Mucosa of rectum (tissue), 2 donors: Measurements from ENCODE around the gene RAB11A.
A peak's percentile ranks its signal among the peaks of the same experiment; 100 is the strongest.
"Not testable (repeated sequence)": the region's sequence is repeated elsewhere in the genome, so short reads cannot be mapped to it uniquely, and the experiment has no call there.

Experiments used
- H3K27ac ChIP-seq, 2 donors: one replicate each; pipeline ENCODE4 v1.7.0; 2013; ENCODE audit warnings: inconsistent platforms in 2 of 2, low read depth in 2 of 2, low read length in 2 of 2
- H3K27me3 ChIP-seq, 2 donors: one replicate each; pipeline ENCODE4 v1.7.0; 2013; ENCODE audit warnings: low read length in 2 of 2; ENCODE audit not compliant: control insufficient read depth in 2 of 2, insufficient read depth in 2 of 2
- H3K36me3 ChIP-seq, 2 donors: one replicate each; pipeline ENCODE4 v1.7.0; 2013; ENCODE audit warnings: low read length in 2 of 2; ENCODE audit not compliant: control insufficient read depth in 2 of 2, insufficient read depth in 2 of 2
- H3K4me1 ChIP-seq, 2 donors: one replicate each; pipeline ENCODE4 v1.7.0; 2013; ENCODE audit warnings: low read length in 2 of 2, mild to moderate bottlenecking in 1 of 2; ENCODE audit not compliant: control insufficient read depth in 2 of 2, insufficient read depth in 2 of 2
- H3K4me3 ChIP-seq, 2 donors: one replicate each; pipeline ENCODE4 v1.7.0; 2013; ENCODE audit warnings: low read length in 2 of 2
- H3K9ac ChIP-seq, 2 donors: one replicate each; pipeline ENCODE4 v1.7.0; 2013; ENCODE audit warnings: low read length in 2 of 2, low read depth in 1 of 2, mild to moderate bottlenecking in 1 of 2
- H3K9me3 ChIP-seq, 2 donors: one replicate each; pipeline ENCODE4 v1.7.0; 2013; ENCODE audit warnings: low read length in 2 of 2; ENCODE audit not compliant: control insufficient read depth in 2 of 2
- donor health status: healthy.
- donor health status: Normal muscosa, but diverticular disease.

Gene RAB11A

GRCh38 chr15:65841121-65841930, 28.0 kb upstream of the RAB11A start:
- Histone ChIP-seq H3K36me3 (no peaks in the 10 kb centered on the region), H3K9ac (no peak overlapping the region), H3K4me1 (no peaks in the 10 kb centered on the region), H3K27me3 (no peaks in the 10 kb centered on the region), H3K4me3 (no peak overlapping the region), H3K27ac (no peak overlapping the region), H3K9me3 (no peaks in the 10 kb centered on the region)

- no peak overlapping the region for H3K4me3 ChIP-seq
- H3K27ac ChIP-seq, result no peak overlapping the region
- peaks cover 0 to 5% of the 10 kb centered on the region in 2 donors for H3K4me1 ChIP-seq
- H3K9ac ChIP-seq, result no peak overlapping the region
- H3K9me3 ChIP-seq, result no peaks in the 10 kb centered on the region
- H3K27me3 ChIP-seq, result no peaks in the 10 kb centered on the region
- H3K36me3 ChIP-seq, result no peaks in the 10 kb centered on the region
Measured at GRCh38 chr15:65845826-65846519, 23.3 kb upstream of the RAB11A start.

GRCh38 chr15:65847989-65848388, 21.3 kb upstream of the RAB11A start:
- no peaks in the 10 kb centered on the region for H3K27me3 ChIP-seq
- H3K9me3 ChIP-seq, result no peaks in the 10 kb centered on the region
- peaks cover 0 to 5% of the 10 kb centered on the region in 2 donors for H3K4me1 ChIP-seq
- no peaks in the 10 kb centered on the region for H3K36me3 ChIP-seq
- H3K9ac ChIP-seq, result no peak overlapping the region
- H3K27ac ChIP-seq, result no peak overlapping the region
- H3K4me3 ChIP-seq, result no peak overlapping the region

DNA sequence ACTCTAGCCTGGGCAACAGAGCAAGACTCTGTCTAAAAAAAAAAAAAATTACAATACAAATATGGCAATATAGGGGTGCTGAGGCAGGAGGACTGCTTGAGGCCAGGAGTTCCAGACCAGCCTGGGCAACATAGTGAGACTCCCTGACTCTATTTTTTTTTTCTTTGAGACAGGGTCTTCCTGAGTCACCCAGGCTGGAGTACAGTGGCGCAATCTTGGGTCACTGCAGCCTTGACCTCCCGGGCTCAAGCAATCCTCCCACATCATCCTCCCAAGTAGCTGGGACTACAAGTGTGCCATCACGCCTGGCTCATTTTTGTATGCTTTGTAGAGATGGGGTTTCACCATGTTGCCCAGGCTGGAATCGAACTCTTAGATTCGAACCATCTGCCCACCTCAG, 17.3 kb upstream of the RAB11A start:
- Histone ChIP-seq H3K27ac (no peak overlapping the region), H3K9me3 (no peaks in the 10 kb centered on the region), H3K4me1 (peaks cover 0 to 5% of the 10 kb centered on the region in 2 donors), H3K36me3 (no peaks in the 10 kb centered on the region), H3K4me3 (no peak overlapping the region), H3K9ac (no peak overlapping the region), H3K27me3 (no peaks in the 10 kb centered on the region)

DNA sequence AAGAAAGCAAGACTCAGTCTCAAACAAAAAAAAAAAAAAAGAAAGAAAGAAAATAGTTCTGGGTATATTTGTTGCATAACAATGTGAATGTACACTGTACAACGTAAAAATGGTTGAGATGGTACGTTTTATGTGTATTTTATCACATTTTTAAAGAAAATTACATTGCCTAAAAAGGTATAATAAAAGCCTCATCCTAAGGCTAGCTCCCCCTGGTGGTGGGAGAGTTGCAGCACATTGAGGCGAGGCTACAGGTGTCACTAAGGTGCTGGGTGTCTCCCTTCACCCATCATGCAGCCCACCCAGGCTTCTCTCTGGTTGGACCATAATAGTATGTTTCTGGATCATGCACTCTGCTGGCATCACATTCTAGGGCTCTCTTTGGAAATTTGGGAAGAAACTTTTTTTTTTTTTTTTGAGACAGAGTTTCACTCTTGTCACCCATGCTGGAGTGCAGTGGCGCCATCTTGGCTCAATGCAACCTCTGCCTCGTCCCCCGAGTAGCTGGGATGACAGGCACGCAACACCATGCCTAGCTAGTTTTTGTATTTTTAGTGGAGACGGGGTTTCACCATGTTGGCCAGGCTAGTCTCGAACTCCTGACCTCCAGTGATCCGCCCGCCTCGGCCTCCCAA, 12.4 kb upstream of the RAB11A start:
- Histone ChIP-seq H3K36me3 (no peaks in the 10 kb centered on the region), H3K4me1 (no peaks in the 10 kb centered on the region), H3K27ac (no peak overlapping the region), H3K4me3 (no peak overlapping the region), H3K9me3 (no peaks in the 10 kb centered on the region), H3K9ac (no peak overlapping the region), H3K27me3 (no peaks in the 10 kb centered on the region)

DNA sequence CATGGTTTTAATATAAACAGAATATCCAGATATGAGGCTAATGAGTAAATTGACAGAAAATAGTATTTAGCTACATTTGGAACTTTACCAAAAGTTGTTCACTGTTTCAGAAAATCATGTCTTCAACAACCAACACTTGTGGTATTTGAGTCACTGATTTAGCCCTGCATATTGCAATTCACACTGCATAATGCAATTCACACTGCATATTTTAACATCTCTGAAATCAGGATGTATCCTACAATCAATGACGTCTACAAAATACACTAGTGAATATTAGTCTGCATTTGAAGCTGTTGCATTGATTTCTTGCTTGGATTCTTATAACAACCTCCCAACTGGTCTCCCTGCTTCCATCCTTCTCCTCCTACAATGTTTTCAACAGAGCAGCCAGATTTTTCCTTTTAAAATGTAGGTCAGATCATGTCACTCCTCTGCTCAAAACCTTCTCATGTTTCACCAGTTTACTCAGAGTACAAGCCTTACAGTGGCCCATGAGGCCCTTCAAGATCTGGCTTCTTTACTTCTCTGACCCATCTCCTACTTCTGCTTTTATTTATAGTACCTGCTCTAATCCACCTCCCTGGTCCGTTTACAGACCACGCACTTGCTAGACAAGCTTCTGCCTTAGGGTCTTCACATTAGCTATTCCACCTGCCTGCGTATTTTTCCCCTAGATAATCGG, 11.4 kb upstream of the RAB11A start:
- Histone ChIP-seq H3K4me1 (no peaks in the 10 kb centered on the region), H3K9ac (no peak overlapping the region), H3K9me3 (no peaks in the 10 kb centered on the region), H3K36me3 (no peaks in the 10 kb centered on the region), H3K4me3 (no peak overlapping the region), H3K27me3 (no peaks in the 10 kb centered on the region), H3K27ac (no peak overlapping the region)

DNA sequence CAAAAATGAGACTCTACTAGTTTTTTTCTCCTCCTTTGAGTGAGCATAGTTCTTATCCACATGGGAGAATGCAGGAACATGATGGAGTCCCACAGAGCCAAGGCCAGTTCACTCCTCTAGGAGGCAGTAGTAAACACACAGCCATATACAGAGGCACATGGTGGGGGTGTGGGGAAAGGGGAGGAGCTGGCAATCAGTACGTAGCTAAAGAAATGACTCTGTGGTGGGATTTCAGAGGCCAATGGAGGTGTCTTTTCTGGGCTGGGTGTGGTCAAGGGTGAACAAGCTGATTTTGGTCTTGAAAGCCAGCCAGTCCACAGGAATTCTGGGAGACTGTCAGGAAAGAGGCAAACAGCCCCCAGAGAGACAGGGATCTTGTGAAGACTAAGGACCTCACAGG, 6.6 kb upstream of the RAB11A start:
- no peak overlapping the region for H3K27ac ChIP-seq
- H3K36me3 ChIP-seq, result no peaks in the 10 kb centered on the region
- no peak overlapping the region for H3K9ac ChIP-seq
- H3K9me3 ChIP-seq, result no peaks in the 10 kb centered on the region
- no peaks in the 10 kb centered on the region for H3K4me1 ChIP-seq
- no peaks in the 10 kb centered on the region for H3K27me3 ChIP-seq
- no peak overlapping the region for H3K4me3 ChIP-seq

- Histone ChIP-seq H3K4me1 (no peaks in the 10 kb centered on the region), H3K9ac (no peak overlapping the region)
Measured at GRCh38 chr15:65863106-65863505, 6.2 kb upstream of the RAB11A start.

GRCh38 chr15:65867244-65867643, 2.0 kb upstream of the RAB11A start:
- Histone ChIP-seq H3K9me3 (no peaks in the 10 kb centered on the region), H3K4me3 (no peak overlapping the region)

More at GRCh38 chr15:65863106-65863505, 6.2 kb upstream of the RAB11A start:
- H3K9me3 ChIP-seq, result no peaks in the 10 kb centered on the region
- H3K4me3 ChIP-seq, result no peak overlapping the region
- H3K27ac ChIP-seq, result no peak overlapping the region
- no peaks in the 10 kb centered on the region for H3K27me3 ChIP-seq
- no peaks in the 10 kb centered on the region for H3K36me3 ChIP-seq

DNA sequence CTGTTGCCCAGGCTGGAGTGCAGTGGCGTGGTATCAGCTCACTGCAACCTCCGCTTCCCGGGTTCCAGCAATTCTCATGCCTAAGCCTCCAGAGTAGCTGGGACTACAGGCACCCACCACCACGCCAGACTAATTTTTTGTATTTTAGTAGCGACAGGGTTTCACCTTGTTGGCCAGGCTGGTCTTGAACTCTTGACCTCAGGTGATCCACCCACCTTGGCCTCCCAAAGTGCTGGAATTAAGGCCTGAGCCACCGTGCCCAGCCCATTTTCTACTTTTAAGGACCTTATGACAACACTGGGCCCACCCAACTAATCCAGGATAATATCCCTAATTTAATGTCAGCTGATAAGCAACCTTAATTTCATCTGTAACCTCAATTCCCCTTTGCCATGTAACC, 1.4 kb upstream of the RAB11A start:
- H3K4me1 ChIP-seq, H3K27ac ChIP-seq, H3K36me3 ChIP-seq, H3K4me3 ChIP-seq, H3K9me3 ChIP-seq, H3K9ac ChIP-seq, H3K27me3 ChIP-seq: not testable (repeated sequence)

More at GRCh38 chr15:65867244-65867643, 2.0 kb upstream of the RAB11A start:
- Histone ChIP-seq H3K36me3 (no peaks in the 10 kb centered on the region), H3K27ac (no peak overlapping the region), H3K4me1 (peaks cover 5 to 8% of the 10 kb centered on the region in 2 donors), H3K27me3 (no peaks in the 10 kb centered on the region), H3K9ac (peak overlapping the region in 1 of 2 donors; percentile 8)
